ENCODE measurements around the gene ARID3B. TPM values are rescaled to one million over a fixed set of nuclear protein-coding genes. Genes with fewer than 3 reads are reported as not detected.

Gene ARID3B, protein sequence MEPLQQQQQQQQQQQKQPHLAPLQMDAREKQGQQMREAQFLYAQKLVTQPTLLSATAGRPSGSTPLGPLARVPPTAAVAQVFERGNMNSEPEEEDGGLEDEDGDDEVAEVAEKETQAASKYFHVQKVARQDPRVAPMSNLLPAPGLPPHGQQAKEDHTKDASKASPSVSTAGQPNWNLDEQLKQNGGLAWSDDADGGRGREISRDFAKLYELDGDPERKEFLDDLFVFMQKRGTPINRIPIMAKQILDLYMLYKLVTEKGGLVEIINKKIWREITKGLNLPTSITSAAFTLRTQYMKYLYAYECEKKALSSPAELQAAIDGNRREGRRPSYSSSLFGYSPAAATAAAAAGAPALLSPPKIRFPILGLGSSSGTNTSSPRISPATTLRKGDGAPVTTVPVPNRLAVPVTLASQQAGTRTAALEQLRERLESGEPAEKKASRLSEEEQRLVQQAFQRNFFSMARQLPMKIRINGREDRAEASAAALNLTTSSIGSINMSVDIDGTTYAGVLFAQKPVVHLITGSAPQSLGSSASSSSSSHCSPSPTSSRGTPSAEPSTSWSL
- 1 to 10 TPM; 2.6 to 5.0 TPM for polyA plus RNA-seq

DNA sequence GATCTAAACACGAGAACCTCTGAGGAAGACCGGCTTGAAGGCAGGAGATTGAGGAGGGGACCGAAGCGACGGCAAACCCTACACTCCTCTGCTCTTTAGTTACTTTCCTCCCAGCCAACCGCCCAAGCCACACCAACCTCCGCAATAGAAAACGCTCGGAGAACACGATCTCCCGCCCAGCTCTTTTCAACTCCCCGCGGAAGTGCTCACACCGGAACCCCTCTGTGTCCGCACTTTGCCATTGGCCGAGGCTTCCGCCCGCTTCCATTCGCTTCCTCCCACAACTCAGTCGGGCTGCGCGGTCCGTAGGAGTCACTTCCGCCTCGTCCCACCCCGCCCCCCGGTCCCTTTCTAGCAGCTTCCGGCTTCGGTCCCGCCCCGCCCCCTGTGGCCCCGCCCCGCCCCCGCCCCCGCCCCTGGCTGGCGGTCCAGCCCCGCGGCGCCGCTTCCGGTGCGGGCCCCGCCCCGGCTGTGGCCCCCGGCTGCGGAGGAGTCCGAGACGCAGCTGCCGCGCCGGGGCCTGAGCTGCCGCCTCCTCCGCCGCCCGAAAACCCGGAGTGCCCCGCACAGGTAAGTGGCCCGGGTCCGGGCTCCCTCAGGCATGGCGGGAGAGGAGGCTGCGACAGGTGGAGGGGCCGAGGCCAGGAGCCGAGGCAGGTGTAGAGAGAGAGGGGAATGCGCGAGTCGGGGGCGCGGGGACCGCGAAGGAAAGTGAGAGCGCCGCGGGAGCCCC is at the start of gene ARID3B:
Gene ARID3B (plus strand): TSS at position 460 of the 733 bp plus-strand sequence. CDS start 2,717 bp downstream, outside the sequence.
- WGBS, 2 donors = 1% methylated on average over 65 to 73 of the region's 73 CpGs
- no peaks in the 10 kb centered on the region for H3K9me3 ChIP-seq (ENCODE audit: control insufficient read depth in 2 of 2, insufficient read depth in 1 of 2, low read depth in 1 of 2, low read length in 1 of 2)
- H3K27me3 ChIP-seq (ENCODE audit: control insufficient read depth in 1 of 2, insufficient read depth in 2 of 2, low read length in 2 of 2) = no peaks in the 10 kb centered on the region
- peaks cover 0 to 2% of the 10 kb centered on the region in 2 donors for H3K36me3 ChIP-seq (ENCODE audit: control insufficient read depth in 2 of 2, insufficient read depth in 2 of 2, low read length in 1 of 2)
- H3K4me3 ChIP-seq (ENCODE audit: low read depth in 1 of 2, low read length in 2 of 2) = peak within 1 kb of the TSS; percentile 72 to 80
- peaks cover 0 to 7% of the 10 kb centered on the region in 2 donors for H3K4me1 ChIP-seq (ENCODE audit: control insufficient read depth in 2 of 2, insufficient read depth in 2 of 2, low read length in 1 of 2)
- H3K27ac ChIP-seq (ENCODE audit: low read depth in 2 of 2, low read length in 1 of 2) = peak within 1 kb of the TSS; percentile 83 to 90

DNA sequence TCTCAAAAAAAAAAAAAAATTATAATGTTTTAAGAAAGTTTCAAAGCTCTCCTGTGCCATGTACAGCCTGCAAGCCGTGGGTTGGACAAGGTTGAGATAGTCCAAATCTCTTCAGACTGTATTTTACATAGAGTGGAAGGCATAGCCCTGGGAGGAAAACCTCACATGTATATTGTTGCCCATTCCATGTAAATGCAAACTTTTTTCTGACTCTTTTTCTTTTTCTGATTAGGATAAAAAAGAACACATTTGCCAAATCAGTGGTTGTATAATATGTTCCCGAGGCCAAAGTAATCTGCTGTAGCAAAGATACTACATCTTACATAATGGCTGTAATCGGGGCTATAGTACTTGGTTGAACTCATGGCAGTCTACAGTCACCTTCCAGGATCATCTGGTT is 44.4 kb upstream of the ARID3B start:
- 88 to 92% methylated on average over 3 of the region's 3 CpGs for WGBS, 2 donors
- Histone ChIP-seq H3K9me3 (ENCODE audit: control insufficient read depth in 2 of 2, insufficient read depth in 1 of 2, low read depth in 1 of 2, low read length in 1 of 2) (no peaks in the 10 kb centered on the region), H3K4me1 (ENCODE audit: control insufficient read depth in 2 of 2, insufficient read depth in 2 of 2, low read length in 1 of 2) (no peaks in the 10 kb centered on the region), H3K36me3 (ENCODE audit: control insufficient read depth in 2 of 2, insufficient read depth in 2 of 2, low read length in 1 of 2) (no peaks in the 10 kb centered on the region), H3K27ac (ENCODE audit: low read depth in 2 of 2, low read length in 1 of 2) (no peak overlapping the region), H3K4me3 (ENCODE audit: low read depth in 1 of 2, low read length in 2 of 2) (no peak overlapping the region), H3K27me3 (ENCODE audit: control insufficient read depth in 1 of 2, insufficient read depth in 2 of 2, low read length in 2 of 2) (no peaks in the 10 kb centered on the region)

DNA sequence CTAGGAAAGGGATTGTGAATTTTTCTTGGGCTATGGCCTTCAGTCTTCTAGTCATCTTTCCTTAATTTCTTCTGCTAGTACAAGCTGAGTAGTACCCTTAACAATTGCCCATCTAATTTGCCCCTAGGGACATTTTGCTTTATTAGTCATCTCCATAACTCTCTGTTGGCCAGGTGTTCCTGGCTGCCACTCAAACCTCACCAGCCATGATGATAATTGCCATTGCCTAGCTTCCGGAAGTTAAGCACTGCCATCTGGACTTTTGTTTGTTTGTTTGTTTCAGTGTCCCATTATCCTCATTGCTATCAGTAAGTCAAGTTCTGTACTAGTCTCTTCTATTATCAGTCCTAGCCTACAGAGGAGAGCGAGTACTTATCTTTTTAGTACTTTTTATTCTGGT is 43.4 kb upstream of the ARID3B start:
- Histone ChIP-seq H3K9me3 (ENCODE audit: control insufficient read depth in 2 of 2, insufficient read depth in 1 of 2, low read depth in 1 of 2, low read length in 1 of 2) (no peaks in the 10 kb centered on the region), H3K27ac (ENCODE audit: low read depth in 2 of 2, low read length in 1 of 2) (no peak overlapping the region), H3K36me3 (ENCODE audit: control insufficient read depth in 2 of 2, insufficient read depth in 2 of 2, low read length in 1 of 2) (no peaks in the 10 kb centered on the region), H3K4me3 (ENCODE audit: low read depth in 1 of 2, low read length in 2 of 2) (no peak overlapping the region), H3K27me3 (ENCODE audit: control insufficient read depth in 1 of 2, insufficient read depth in 2 of 2, low read length in 2 of 2) (no peaks in the 10 kb centered on the region), H3K4me1 (ENCODE audit: control insufficient read depth in 2 of 2, insufficient read depth in 2 of 2, low read length in 1 of 2) (no peaks in the 10 kb centered on the region)
- WGBS, 2 donors = 47 to 58% methylated on average over 2 of the region's 2 CpGs

DNA sequence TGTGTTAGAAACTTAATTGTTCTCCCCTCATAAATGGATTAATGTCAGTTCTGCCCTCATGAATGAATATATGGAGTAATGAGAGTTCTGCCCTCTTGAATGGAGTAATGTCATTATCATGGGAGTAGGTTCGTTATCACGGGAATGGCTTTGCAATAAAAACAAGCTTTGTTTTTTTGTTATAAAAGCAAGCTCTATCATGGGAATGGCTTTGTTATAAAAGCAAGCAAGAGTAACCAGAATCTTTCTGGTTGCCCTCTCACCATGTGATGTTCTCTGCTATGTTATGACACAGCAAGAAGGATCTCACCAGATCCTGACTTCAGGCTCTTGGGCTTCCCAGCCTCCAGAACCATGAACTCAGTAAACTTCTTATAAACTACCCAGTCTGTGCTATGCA is 41.7 kb upstream of the ARID3B start:
- no peaks in the 10 kb centered on the region for H3K4me1 ChIP-seq (ENCODE audit: control insufficient read depth in 2 of 2, insufficient read depth in 2 of 2, low read length in 1 of 2)
- no peak overlapping the region for H3K4me3 ChIP-seq (ENCODE audit: low read depth in 1 of 2, low read length in 2 of 2)
- no peaks in the 10 kb centered on the region for H3K27me3 ChIP-seq (ENCODE audit: control insufficient read depth in 1 of 2, insufficient read depth in 2 of 2, low read length in 2 of 2)
- no peaks in the 10 kb centered on the region for H3K36me3 ChIP-seq (ENCODE audit: control insufficient read depth in 2 of 2, insufficient read depth in 2 of 2, low read length in 1 of 2)
- H3K9me3 ChIP-seq (ENCODE audit: control insufficient read depth in 2 of 2, insufficient read depth in 1 of 2, low read depth in 1 of 2, low read length in 1 of 2) = no peaks in the 10 kb centered on the region
- WGBS, 2 donors = 92 to 98% methylated on average over 2 of the region's 2 CpGs
- no peak overlapping the region for H3K27ac ChIP-seq (ENCODE audit: low read depth in 2 of 2, low read length in 1 of 2)

DNA sequence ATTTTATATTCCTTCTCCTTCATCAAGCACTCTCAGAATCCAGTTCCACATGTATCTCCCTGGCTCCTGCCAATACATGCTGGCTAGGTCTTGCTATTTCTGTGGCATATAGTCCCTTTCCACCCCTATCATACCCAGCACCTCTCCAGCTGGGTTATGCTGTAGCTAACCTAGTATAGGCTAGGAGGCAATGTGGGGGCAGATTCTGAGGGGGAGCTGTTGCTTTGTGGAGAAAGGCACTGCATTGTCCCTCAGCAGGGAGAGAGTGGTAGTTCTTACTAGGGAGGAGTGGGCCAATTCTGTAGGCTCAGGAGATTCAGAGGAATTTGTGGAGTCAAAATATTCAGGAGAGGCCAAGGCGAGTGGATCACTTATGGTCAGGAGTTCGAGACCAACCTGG is 40.6 kb upstream of the ARID3B start:
- Histone ChIP-seq H3K4me1 (ENCODE audit: control insufficient read depth in 2 of 2, insufficient read depth in 2 of 2, low read length in 1 of 2) (no peaks in the 10 kb centered on the region), H3K27ac (ENCODE audit: low read depth in 2 of 2, low read length in 1 of 2) (no peak overlapping the region), H3K36me3 (ENCODE audit: control insufficient read depth in 2 of 2, insufficient read depth in 2 of 2, low read length in 1 of 2) (no peaks in the 10 kb centered on the region), H3K27me3 (ENCODE audit: control insufficient read depth in 1 of 2, insufficient read depth in 2 of 2, low read length in 2 of 2) (no peaks in the 10 kb centered on the region), H3K9me3 (ENCODE audit: control insufficient read depth in 2 of 2, insufficient read depth in 1 of 2, low read depth in 1 of 2, low read length in 1 of 2) (no peaks in the 10 kb centered on the region), H3K4me3 (ENCODE audit: low read depth in 1 of 2, low read length in 2 of 2) (no peak overlapping the region)
- 93 to 100% methylated on average over 2 of the region's 2 CpGs for WGBS, 2 donors

DNA sequence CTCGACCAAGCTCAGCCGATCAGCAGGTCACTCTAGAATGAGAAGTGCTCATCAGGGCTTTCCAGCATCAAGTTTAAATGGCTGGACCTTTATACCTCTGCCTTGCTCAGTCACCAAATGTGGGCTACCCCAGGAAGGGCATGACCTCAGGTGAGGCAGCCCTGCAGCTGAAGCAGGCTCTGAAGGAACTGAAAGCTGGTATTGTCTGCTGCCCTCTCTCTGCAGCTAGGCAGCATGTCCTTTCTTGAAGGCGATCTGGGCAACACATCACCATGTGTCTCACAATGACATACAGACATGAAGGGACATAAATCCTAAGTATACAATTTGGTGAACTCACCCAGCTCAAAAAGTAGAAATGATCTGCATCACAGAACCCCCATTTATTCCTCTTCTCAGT is 38.7 kb upstream of the ARID3B start:
- 83 to 92% methylated on average over 3 of the region's 3 CpGs for WGBS, 2 donors

DNA sequence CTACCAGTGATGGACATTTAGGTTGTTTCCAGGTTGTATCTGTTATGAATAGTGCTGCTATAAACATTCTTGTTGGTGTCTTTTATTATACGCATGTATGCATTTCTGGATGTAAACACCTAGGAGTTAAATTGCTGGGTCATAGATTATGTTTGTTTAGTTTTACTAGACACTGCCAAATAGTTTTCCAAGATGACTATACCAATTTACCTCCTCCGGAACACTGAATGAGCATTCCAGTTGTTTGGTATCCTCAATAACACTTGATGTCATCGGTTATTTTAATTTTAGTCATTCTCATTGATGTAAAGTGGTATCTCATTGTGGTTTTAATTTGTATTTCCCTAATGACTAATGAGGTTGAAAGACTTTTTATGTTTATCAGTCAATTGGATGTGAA is 36.6 kb upstream of the ARID3B start:
- Histone ChIP-seq H3K9me3 (ENCODE audit: control insufficient read depth in 2 of 2, insufficient read depth in 1 of 2, low read depth in 1 of 2, low read length in 1 of 2) (no peaks in the 10 kb centered on the region), H3K27ac (ENCODE audit: low read depth in 2 of 2, low read length in 1 of 2) (no peak overlapping the region), H3K4me1 (ENCODE audit: control insufficient read depth in 2 of 2, insufficient read depth in 2 of 2, low read length in 1 of 2) (no peaks in the 10 kb centered on the region), H3K27me3 (ENCODE audit: control insufficient read depth in 1 of 2, insufficient read depth in 2 of 2, low read length in 2 of 2) (no peaks in the 10 kb centered on the region), H3K4me3 (ENCODE audit: low read depth in 1 of 2, low read length in 2 of 2) (no peak overlapping the region), H3K36me3 (ENCODE audit: control insufficient read depth in 2 of 2, insufficient read depth in 2 of 2, low read length in 1 of 2) (peaks cover 0 to 3% of the 10 kb centered on the region in 2 donors)
- 90 to 91% methylated on average over 3 of the region's 3 CpGs for WGBS, 2 donors

More for the DNA sequence above, 38.7 kb upstream of the ARID3B start:
- H3K36me3 ChIP-seq (ENCODE audit: control insufficient read depth in 2 of 2, insufficient read depth in 2 of 2, low read length in 1 of 2) = peaks cover 0 to 3% of the 10 kb centered on the region in 2 donors
- no peak overlapping the region for H3K4me3 ChIP-seq (ENCODE audit: low read depth in 1 of 2, low read length in 2 of 2)
- no peaks in the 10 kb centered on the region for H3K9me3 ChIP-seq (ENCODE audit: control insufficient read depth in 2 of 2, insufficient read depth in 1 of 2, low read depth in 1 of 2, low read length in 1 of 2)
- H3K27me3 ChIP-seq (ENCODE audit: control insufficient read depth in 1 of 2, insufficient read depth in 2 of 2, low read length in 2 of 2) = no peaks in the 10 kb centered on the region
- H3K4me1 ChIP-seq (ENCODE audit: control insufficient read depth in 2 of 2, insufficient read depth in 2 of 2, low read length in 1 of 2) = no peaks in the 10 kb centered on the region
- H3K27ac ChIP-seq (ENCODE audit: low read depth in 2 of 2, low read length in 1 of 2) = no peak overlapping the region

DNA sequence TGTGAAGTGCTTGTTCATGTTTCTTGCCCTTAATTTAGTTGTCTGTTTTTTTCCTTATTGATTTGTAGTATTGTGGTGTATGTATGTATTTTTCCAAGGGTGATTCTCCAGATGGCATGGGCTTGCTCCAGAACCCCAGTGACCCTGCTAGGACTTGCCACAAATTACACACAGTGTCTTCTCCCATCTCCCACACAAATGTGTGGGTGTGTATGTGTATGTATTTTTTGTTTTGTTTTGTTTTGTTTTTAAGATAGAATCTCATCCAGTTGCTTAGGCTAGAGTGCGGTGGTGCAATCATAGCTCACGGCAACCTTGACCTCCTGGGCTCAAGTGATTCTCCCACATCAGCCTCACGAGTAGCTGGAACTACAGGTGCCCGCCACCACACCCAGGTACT is 36.2 kb upstream of the ARID3B start:
- no peaks in the 10 kb centered on the region for H3K4me1 ChIP-seq (ENCODE audit: control insufficient read depth in 2 of 2, insufficient read depth in 2 of 2, low read length in 1 of 2)
- no peaks in the 10 kb centered on the region for H3K9me3 ChIP-seq (ENCODE audit: control insufficient read depth in 2 of 2, insufficient read depth in 1 of 2, low read depth in 1 of 2, low read length in 1 of 2)
- no peak overlapping the region for H3K4me3 ChIP-seq (ENCODE audit: low read depth in 1 of 2, low read length in 2 of 2)
- H3K36me3 ChIP-seq (ENCODE audit: control insufficient read depth in 2 of 2, insufficient read depth in 2 of 2, low read length in 1 of 2) = peaks cover 0 to 3% of the 10 kb centered on the region in 2 donors
- 93 to 98% methylated on average over 4 of the region's 4 CpGs for WGBS, 2 donors
- H3K27ac ChIP-seq (ENCODE audit: low read depth in 2 of 2, low read length in 1 of 2) = no peak overlapping the region
- no peaks in the 10 kb centered on the region for H3K27me3 ChIP-seq (ENCODE audit: control insufficient read depth in 1 of 2, insufficient read depth in 2 of 2, low read length in 2 of 2)

DNA sequence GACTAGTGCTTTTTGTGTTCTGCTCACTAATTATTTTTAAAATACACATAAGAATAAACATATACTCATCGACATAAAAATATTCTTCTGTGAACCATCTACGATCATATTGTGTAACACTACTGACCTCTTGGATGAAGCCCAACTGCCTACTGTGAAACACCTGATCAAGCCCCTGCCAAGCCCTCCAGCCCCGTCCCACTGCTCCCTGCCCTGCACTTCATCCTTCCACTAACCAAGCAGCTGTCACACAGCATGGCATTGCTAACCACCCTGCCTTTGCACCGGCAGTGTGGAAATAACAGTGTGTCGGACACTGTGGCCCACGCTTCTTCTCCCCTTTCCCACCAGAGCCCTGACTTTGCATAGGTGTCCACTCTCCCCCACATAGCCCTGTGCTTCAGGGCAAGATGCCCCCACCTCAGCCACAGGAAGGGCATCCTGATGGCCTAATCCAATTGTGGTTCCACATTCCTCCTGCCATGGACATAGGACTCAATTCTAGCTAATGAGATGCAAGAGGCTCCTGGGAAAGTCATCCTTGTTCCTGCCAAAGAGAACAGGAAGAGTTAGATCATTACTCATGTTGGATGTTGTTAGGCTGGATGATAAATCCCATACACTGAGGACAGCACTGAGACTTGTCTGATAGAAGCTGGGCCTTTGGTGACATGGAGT is 35.0 kb upstream of the ARID3B start:
- Histone ChIP-seq H3K36me3 (ENCODE audit: control insufficient read depth in 2 of 2, insufficient read depth in 2 of 2, low read length in 1 of 2) (peaks cover 0 to 3% of the 10 kb centered on the region in 2 donors), H3K27ac (ENCODE audit: low read depth in 2 of 2, low read length in 1 of 2) (no peak overlapping the region), H3K4me3 (ENCODE audit: low read depth in 1 of 2, low read length in 2 of 2) (no peak overlapping the region), H3K9me3 (ENCODE audit: control insufficient read depth in 2 of 2, insufficient read depth in 1 of 2, low read depth in 1 of 2, low read length in 1 of 2) (no peaks in the 10 kb centered on the region), H3K27me3 (ENCODE audit: control insufficient read depth in 1 of 2, insufficient read depth in 2 of 2, low read length in 2 of 2) (no peaks in the 10 kb centered on the region), H3K4me1 (ENCODE audit: control insufficient read depth in 2 of 2, insufficient read depth in 2 of 2, low read length in 1 of 2) (no peaks in the 10 kb centered on the region)
- WGBS, 2 donors = 91 to 92% methylated on average over 6 of the region's 6 CpGs

Data from esophagus (tissue), 2 donors.